GM12891 (cell line): ENCODE measurements around the gene CCDC134.

Experiments
- POLR2A ChIP-seq: IDR thresholded peaks from 2 replicates; pipeline ENCODE4 v1.6.1; 2011; ENCODE audit warnings: low read depth, low read length, control low read depth
- POLR2AphosphoS5 ChIP-seq: IDR thresholded peaks from 2 replicates; pipeline ENCODE4 v1.6.1; 2011; ENCODE audit warnings: low read depth, low read length, control low read depth
- SPI1 ChIP-seq: IDR thresholded peaks from 2 replicates; pipeline ENCODE4 v1.6.1; 2011; ENCODE audit warnings: low read depth, low read length, control low read depth
- TAF1 ChIP-seq: IDR thresholded peaks from 2 replicates; pipeline ENCODE4 v1.6.1; 2011; ENCODE audit warnings: low read depth, low read length, control low read depth

DNA sequence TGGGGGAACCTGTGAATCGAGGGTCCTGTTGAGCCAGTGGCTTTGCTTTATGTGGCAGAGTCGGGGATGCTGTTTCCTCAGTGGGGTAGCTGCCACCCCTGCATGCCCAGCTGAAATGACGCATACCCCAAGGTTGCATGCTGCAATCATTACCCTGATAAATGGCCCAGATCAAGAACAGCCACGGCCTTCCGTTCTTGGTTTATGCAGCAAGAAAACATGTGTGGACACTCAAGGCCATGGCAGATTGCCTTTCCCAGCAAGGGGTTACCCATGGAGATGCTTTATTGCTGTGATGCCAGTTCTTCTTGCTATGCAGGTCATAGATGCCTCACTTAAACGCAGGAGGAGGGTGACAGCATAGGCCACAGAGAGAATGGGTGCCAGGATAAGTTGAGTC is 18.1 kb downstream of the CCDC134 start:
- TF ChIP-seq POLR2AphosphoS5 (no peak), POLR2A (no peak), SPI1 (no peak), TAF1 (no peak)
